Ovary (tissue), 9 donors: ENCODE results near the gene PPRC1. TPM values are rescaled to one million over a fixed set of nuclear protein-coding genes. Genes with fewer than 3 reads are reported as not detected.

Experiments used
- DNase-seq, 5 donors: peaks; one replicate each; pipeline ENCODE4 v3.0.0-alpha.2; 2019 to 2020
- H3K27ac ChIP-seq, 2 donors: fragments of 200-600 bp; one replicate each; pipeline versions ENCODE4 v1.5.1 to v1.8.0; 2019 to 2022
- H3K27me3 ChIP-seq: fragments of 200-600 bp; one replicate; pipeline ENCODE4 v1.8.0; 2022
- H3K36me3 ChIP-seq: fragments of 200-600 bp; sonication (generic); one replicate; pipeline ENCODE4 v1.5.1; 2019
- H3K4me1 ChIP-seq: one replicate; pipeline ENCODE4 v1.8.1; 2013; ENCODE audit warnings: mild to moderate bottlenecking, moderate library complexity; ENCODE audit not compliant: insufficient read depth
- H3K4me3 ChIP-seq: fragments of 200-600 bp; sonication (generic); one replicate; pipeline ENCODE4 v1.5.1; 2017
- H3K9me3 ChIP-seq, 2 donors: fragments of 200-600 bp in 1 of 2; sonication (generic) in 1 of 2; one replicate each; pipeline versions ENCODE4 v1.5.1 to v1.8.1; 2013 to 2019; ENCODE audit warnings: mild to moderate bottlenecking in 1 of 2, moderate library complexity in 1 of 2
- EP300 ChIP-seq: sonication (generic); formaldehyde crosslinking; IDR thresholded peaks from one replicate; pipeline ENCODE4 v1.6.1; 2017; ENCODE audit warnings: antibody characterized with exemption
- POLR2A ChIP-seq: fragments of 450-650 bp; IDR thresholded peaks from one replicate; pipeline ENCODE4 v1.6.1; 2017; ENCODE audit warnings: antibody characterized with exemption, mild to moderate bottlenecking, moderate library complexity
- WGBS, 3 donors: extraction: QIAGEN DNeasy Blood & Tissue Kit in 1 of 3; methylation state at CpG; one replicate each; pipeline versions ENCODE4 v1.1.5 to v1.1.7; 2013 to 2017; 5-methylcytosine and 5-hydroxymethylcytosine counted together
- intact Hi-C, 4 donors: fragments of 100-400 bp; cut with DNase I; formaldehyde crosslinking; loops; one replicate each; pipeline versions ENCODE4 v1.11.0 to v1.15.1; 2022 to 2023
- polyA plus RNA-seq, 2 donors: library from polyadenylated mRNA; stranded (reverse); fragments of 200-250 nt in 1 of 2; fragments of 350-450 nt in 1 of 2; fragmentation: Illumina TruSeq in 1 of 2; extraction: RNeasy Lipid Tissue Mini Kit (QIAGEN cat#74804) in 1 of 2; gene quantifications; one replicate each; pipeline ENCODE4 v1.2.3, GENCODE V29; 2013 to 2014
- total RNA-seq, 7 donors: library from RNA; depleted of rRNA in 2 of 7; stranded (reverse); fragments of >200 nt in 2 of 7; fragmentation: NEBNext Ultra II Directional in 3 of 7; extraction: Animal tissue kit (Norgen Biotek cat#: 25700) in 3 of 7; gene quantifications; one replicate each; pipeline versions ENCODE4 v1.1.0 to v1.2.4, GENCODE V29; 2016 to 2023
- TF ChIP-seq, protein P1 (sequence below), 3 donors: fragments of 450-650 bp in 2 of 3; fragments of 200-600 bp in 1 of 3; IDR thresholded peaks; one replicate each; pipeline versions ENCODE4 v1.5.1 to v1.8.0; 2016 to 2022; ENCODE audit warnings: antibody characterized with exemption in 3 of 3, mild to moderate bottlenecking in 1 of 3
- donor health status: DM: no; HTN: no; CAD: no; lungs with moderate emphysema.
- donor health status: DM: no; HTN: no; CAD: no.
- donor health status: Bipolar disorder and iron deficiency.
- donor health status: DM: yes; HTN: yes; CAD: no.
- donor health status: DM: no; HTN: no; CAD: no.
- donor health status: DM: yes; HTN: yes; CAD: no.

The PPRC1 gene
- total and polyA plus RNA-seq, 9 donors, result 11.8 to 68.7 (median 35.1) TPM

DNA sequence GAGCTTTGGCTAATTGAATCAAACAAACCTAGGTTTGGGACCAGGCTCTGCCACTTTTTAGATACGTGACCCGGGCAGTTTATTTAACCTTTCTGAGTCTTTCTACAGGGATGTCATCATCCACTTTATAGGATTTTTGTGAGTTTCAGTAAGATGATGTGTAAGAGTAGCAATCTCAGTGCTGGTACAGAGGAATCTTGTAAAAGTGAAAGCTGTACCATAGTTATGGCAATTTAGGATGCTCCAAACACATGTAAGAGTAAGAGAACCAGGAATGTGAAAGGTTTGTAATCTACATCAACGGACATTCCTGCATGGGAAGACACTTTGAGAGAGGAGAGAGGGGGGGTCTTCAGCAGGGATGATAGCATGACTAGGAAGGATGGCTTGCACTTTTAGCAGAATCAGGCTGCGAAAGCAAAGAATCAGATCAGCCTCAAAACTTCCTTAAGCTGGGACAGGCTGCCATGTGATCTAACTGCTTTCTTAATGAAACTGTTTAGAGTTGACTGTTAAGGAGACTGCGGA, 20.3 kb downstream of the PPRC1 start:
- intact Hi-C loops, result loop anchor here in 1 of 4 donors (10.0 kb wide), 1 partner anchor 82 kb away; no protein-coding TSS in a partner anchor
- Histone ChIP-seq H3K36me3 (no peaks in the 10 kb centered on the region), H3K4me1 (peaks cover 6% of the 10 kb centered on the region), H3K9me3 (no peaks in the 10 kb centered on the region), H3K4me3 (peak overlapping the region; percentile 90), H3K27ac (peak overlapping the region in 1 of 2 donors; percentile 81), H3K27me3 (no peaks in the 10 kb centered on the region)
- 22 to 34% (median 27%) methylated on average over 5 of the region's 5 CpGs for WGBS, 3 donors
- DNase-seq, result no peak
- TF ChIP-seq EP300, result no peak
- TF ChIP-seq POLR2A, result no peak
- TF ChIP-seq, protein P1, sequence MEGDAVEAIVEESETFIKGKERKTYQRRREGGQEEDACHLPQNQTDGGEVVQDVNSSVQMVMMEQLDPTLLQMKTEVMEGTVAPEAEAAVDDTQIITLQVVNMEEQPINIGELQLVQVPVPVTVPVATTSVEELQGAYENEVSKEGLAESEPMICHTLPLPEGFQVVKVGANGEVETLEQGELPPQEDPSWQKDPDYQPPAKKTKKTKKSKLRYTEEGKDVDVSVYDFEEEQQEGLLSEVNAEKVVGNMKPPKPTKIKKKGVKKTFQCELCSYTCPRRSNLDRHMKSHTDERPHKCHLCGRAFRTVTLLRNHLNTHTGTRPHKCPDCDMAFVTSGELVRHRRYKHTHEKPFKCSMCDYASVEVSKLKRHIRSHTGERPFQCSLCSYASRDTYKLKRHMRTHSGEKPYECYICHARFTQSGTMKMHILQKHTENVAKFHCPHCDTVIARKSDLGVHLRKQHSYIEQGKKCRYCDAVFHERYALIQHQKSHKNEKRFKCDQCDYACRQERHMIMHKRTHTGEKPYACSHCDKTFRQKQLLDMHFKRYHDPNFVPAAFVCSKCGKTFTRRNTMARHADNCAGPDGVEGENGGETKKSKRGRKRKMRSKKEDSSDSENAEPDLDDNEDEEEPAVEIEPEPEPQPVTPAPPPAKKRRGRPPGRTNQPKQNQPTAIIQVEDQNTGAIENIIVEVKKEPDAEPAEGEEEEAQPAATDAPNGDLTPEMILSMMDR (IDR thresholded peaks at IDR 0.05), result no peak

DNA sequence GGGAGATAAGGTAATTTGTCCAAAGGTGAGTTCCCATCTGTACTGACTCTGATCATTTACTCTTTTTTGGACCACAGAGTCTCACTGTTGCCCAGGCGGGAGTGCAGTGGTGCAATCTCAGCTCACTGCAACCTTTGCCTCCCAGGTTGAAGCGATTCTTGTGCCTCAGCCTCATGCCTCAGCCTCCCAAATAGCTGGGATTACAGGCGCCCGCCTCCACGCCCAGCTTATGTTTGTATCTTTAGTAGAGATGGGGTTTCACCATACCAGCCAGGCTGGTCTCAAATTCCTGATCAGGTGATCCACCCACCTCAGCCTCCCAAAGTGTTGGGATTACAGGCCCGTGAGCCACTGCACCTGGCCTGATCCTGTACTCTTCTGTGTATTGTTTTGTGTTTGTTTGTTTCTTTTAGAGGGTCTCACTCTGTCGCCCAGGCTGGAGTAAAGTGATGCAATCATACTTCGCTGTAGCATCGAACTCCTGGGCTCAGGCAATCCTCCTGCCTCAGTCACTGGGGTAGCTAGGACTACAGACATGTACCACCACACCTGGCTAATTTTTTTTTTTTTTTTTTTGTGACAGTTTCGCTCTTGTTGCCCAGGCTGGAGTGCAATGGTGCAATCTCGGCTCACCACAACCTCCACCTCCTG, 21.8 kb downstream of the PPRC1 start:
- no peaks in the 10 kb centered on the region for H3K36me3 ChIP-seq
- 86 to 93% (median 92%) methylated on average over 11 of the region's 11 CpGs for WGBS, 3 donors
- H3K27ac ChIP-seq, result no peak overlapping the region
- peaks cover 6% of the 10 kb centered on the region for H3K4me1 ChIP-seq
- intact Hi-C loops, result loop anchor here in 1 of 4 donors (10.0 kb wide), 1 partner anchor 80 kb away; no protein-coding TSS in a partner anchor
- no peak for DNase-seq
- TF ChIP-seq POLR2A, result no peak
- no peak for TF ChIP-seq EP300
- TF ChIP-seq, protein P1 (IDR thresholded peaks at IDR 0.05), result no peak
- H3K4me3 ChIP-seq, result no peak overlapping the region
- no peaks in the 10 kb centered on the region for H3K9me3 ChIP-seq
- no peaks in the 10 kb centered on the region for H3K27me3 ChIP-seq

DNA sequence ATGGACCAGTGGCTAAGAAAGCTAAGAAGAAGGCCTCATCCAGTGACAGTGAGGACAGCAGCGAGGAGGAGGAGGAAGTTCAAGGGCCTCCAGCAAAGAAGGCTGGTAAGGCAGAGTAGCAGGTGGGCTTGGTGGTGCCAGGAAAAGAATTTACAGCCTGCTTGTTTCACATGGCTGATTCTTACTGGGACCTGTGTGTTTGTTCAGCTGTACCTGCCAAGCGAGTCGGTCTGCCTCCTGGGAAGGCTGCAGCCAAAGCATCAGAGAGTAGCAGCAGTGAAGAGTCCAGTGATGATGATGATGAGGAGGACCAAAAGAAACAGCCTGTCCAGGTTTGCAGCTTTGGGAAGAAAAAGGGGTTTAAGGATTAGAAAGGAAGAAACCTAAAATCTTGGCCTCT, 24.4 kb downstream of the PPRC1 start:
- Histone ChIP-seq H3K27me3 (no peaks in the 10 kb centered on the region), H3K9me3 (no peaks in the 10 kb centered on the region), H3K27ac (no peak overlapping the region), H3K4me3 (no peak overlapping the region), H3K36me3 (no peaks in the 10 kb centered on the region), H3K4me1 (peaks cover 4% of the 10 kb centered on the region)
- no peak for DNase-seq
- TF ChIP-seq POLR2A (no peak), EP300 (no peak)
- TF ChIP-seq, protein P1 (IDR thresholded peaks at IDR 0.05), result no peak
- WGBS, 3 donors, result 87 to 94% (median 91%) methylated on average over 3 of the region's 3 CpGs
- intact Hi-C loops, result loop anchor here in 1 of 4 donors (10.0 kb wide), 1 partner anchor 78 kb away; no protein-coding TSS in a partner anchor

DNA sequence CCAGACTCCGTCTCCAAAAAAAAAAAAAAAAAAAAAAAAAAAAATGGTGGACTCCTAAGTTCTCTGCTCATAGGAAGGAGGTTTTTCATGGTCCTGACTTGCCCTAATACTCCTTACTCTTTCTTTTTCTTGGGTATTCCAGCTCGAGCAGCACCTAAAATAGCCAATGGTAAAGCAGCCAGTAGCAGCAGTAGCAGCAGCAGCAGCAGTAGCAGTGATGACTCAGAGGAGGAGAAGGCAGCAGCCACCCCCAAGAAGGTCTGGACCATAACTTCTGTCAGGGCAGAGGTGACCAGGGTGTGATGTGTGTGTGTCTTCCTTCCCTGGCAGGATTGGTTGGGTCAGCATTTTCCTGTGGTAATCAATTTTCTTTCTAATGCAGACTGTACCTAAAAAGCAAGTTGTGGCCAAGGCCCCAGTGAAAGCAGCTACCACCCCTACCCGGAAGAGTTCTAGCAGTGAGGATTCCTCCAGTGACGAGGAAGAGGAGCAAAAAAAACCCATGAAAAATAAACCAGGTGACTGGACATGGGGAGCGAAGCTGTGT, 26.3 kb downstream of the PPRC1 start:
- 83 to 86% (median 84%) methylated on average over 5 of the region's 5 CpGs for WGBS, 3 donors
- H3K4me3 ChIP-seq, result no peak overlapping the region
- intact Hi-C loops, result loop anchor here in 1 of 4 donors (10.0 kb wide), 1 partner anchor 76 kb away; no protein-coding TSS in a partner anchor

More for the DNA sequence above, 26.3 kb downstream of the PPRC1 start:
- no peak for DNase-seq
- H3K27me3 ChIP-seq, result no peaks in the 10 kb centered on the region
- TF ChIP-seq, protein P1 (IDR thresholded peaks at IDR 0.05), result no peak
- TF ChIP-seq POLR2A, result no peak
- H3K9me3 ChIP-seq, result no peaks in the 10 kb centered on the region
- H3K27ac ChIP-seq, result no peak overlapping the region
- no peaks in the 10 kb centered on the region for H3K4me1 ChIP-seq
- no peaks in the 10 kb centered on the region for H3K36me3 ChIP-seq
